ENCODE data around the gene ZNF407.

- no peak for TF ChIP-seq CTCF (IDR thresholded peaks at IDR 0.05)
- no peak for TF ChIP-seq POLR2A (IDR thresholded peaks at IDR 0.05)
Measured at GRCh38 chr18:75009878-75010277, 412.2 kb downstream of the ZNF407 start.

Measured in testis (tissue), 2 donors.